Uterus (tissue), 2 donors: ENCODE data around the gene HLCS.

Experiments used
- POLR2A ChIP-seq, 2 donors: fragments of 450-650 bp; IDR thresholded peaks; one replicate each; pipeline ENCODE4 v1.6.1; 2016; ENCODE audit warnings: antibody characterized with exemption in 2 of 2, mild to moderate bottlenecking in 1 of 2, moderate library complexity in 1 of 2
- TF ChIP-seq, protein P1 (sequence below), 4 experiments: fragments of 200-600 bp in 2 of 4; fragments of 450-650 bp in 2 of 4; sonication (generic) in 2 of 4; IDR thresholded peaks; one replicate each; pipeline ENCODE4 v1.5.1; 2016 to 2019; ENCODE audit warnings: antibody characterized with exemption in 4 of 4, mild to moderate bottlenecking in 2 of 4, moderate library complexity in 1 of 4

DNA sequence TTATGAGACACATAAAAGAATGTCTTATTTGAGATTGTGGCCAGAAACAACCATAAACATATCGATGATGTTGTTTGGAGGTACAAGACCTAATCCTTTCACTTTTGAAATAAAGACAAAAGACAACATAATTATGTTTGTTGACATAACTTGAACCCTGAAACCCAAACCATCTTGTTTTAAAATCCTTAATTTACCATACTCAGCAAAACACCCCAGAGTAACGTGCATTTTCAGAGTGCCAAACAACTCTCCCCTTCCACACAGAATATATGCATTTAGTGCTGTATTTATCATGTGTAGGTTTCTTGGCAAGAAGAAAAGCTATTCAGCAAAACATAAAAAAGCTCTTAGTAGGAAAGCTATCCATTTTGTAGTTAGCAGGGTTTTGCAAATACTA is 250.1 kb downstream of the HLCS start:
- TF ChIP-seq, protein P1, sequence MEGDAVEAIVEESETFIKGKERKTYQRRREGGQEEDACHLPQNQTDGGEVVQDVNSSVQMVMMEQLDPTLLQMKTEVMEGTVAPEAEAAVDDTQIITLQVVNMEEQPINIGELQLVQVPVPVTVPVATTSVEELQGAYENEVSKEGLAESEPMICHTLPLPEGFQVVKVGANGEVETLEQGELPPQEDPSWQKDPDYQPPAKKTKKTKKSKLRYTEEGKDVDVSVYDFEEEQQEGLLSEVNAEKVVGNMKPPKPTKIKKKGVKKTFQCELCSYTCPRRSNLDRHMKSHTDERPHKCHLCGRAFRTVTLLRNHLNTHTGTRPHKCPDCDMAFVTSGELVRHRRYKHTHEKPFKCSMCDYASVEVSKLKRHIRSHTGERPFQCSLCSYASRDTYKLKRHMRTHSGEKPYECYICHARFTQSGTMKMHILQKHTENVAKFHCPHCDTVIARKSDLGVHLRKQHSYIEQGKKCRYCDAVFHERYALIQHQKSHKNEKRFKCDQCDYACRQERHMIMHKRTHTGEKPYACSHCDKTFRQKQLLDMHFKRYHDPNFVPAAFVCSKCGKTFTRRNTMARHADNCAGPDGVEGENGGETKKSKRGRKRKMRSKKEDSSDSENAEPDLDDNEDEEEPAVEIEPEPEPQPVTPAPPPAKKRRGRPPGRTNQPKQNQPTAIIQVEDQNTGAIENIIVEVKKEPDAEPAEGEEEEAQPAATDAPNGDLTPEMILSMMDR (IDR thresholded peaks at IDR 0.05): no peak
- TF ChIP-seq POLR2A (IDR thresholded peaks at IDR 0.05): no peak
